Astrocyte of the spinal cord (primary cell): ENCODE measurements around the gene POGZ.

ENCODE experiments used
- DNase-seq: peaks from one replicate; pipeline ENCODE4 v3.0.0; 2011; ENCODE audit warnings: low read depth, low spot score
- H3K4me3 ChIP-seq: 2 replicates; pipeline ENCODE4 v1.5.1; 2011; ENCODE audit warnings: low read depth, mild to moderate bottlenecking, low read length, moderate library complexity
- in situ Hi-C: cut with HindIII; loops from 2 replicates; pipeline ENCODE4 v1.10.0; 2017; ENCODE audit warnings: low sequenced_read_pairs
- TF ChIP-seq, protein P1 (sequence below): IDR thresholded peaks from 2 replicates; pipeline ENCODE4 v1.5.1; 2012; ENCODE audit warnings: low read depth, mild to moderate bottlenecking, low read length, inconsistent platforms

Gene POGZ

DNA sequence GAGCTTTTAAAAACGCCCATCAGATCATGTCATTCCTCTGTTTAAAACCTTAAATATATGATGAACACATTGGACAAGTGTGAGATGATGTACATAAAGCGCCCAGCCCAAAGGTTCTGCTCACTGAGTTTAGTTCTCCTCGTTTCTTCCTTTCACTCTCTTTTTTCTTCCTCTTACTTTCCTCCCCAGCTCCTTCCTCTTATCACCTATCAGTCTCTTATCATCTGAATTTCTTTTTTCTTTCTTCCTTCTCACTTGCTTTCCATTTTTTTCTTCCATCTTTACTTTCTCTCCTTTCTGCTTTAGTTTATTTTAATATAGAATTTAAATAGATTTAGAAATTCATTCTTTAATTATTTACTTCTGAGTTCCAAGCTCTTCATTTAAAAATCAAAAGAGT lies 17.8 kb upstream of the POGZ start:
- DNase-seq, result no peak
- in situ Hi-C loops, result no loop called here
- TF ChIP-seq, protein P1, sequence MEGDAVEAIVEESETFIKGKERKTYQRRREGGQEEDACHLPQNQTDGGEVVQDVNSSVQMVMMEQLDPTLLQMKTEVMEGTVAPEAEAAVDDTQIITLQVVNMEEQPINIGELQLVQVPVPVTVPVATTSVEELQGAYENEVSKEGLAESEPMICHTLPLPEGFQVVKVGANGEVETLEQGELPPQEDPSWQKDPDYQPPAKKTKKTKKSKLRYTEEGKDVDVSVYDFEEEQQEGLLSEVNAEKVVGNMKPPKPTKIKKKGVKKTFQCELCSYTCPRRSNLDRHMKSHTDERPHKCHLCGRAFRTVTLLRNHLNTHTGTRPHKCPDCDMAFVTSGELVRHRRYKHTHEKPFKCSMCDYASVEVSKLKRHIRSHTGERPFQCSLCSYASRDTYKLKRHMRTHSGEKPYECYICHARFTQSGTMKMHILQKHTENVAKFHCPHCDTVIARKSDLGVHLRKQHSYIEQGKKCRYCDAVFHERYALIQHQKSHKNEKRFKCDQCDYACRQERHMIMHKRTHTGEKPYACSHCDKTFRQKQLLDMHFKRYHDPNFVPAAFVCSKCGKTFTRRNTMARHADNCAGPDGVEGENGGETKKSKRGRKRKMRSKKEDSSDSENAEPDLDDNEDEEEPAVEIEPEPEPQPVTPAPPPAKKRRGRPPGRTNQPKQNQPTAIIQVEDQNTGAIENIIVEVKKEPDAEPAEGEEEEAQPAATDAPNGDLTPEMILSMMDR, result no peak
- no peak overlapping the region for H3K4me3 ChIP-seq

DNA sequence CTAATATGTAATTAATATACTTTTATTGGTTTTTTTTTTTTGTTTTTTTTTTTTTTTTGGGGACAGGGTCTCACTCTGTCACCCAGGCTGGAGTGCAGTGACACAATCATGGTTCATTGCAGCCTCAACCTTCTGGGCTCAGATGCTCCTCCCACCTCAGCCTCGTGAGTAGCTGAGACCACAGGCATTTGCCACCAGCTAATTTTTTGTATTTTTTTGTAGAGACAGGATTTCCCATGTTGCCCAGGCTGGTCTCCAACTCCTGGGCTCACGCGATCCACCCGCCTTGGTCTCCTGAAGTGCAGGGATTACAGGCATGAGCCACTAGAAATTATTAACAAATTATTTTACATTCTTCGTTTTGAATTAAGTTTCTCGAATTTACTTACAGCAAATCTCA lies 16.8 kb upstream of the POGZ start:
- in situ Hi-C loops, result no loop called here
- no peak for DNase-seq
- H3K4me3 ChIP-seq, result no peak overlapping the region
- TF ChIP-seq, protein P1, result no peak

DNA sequence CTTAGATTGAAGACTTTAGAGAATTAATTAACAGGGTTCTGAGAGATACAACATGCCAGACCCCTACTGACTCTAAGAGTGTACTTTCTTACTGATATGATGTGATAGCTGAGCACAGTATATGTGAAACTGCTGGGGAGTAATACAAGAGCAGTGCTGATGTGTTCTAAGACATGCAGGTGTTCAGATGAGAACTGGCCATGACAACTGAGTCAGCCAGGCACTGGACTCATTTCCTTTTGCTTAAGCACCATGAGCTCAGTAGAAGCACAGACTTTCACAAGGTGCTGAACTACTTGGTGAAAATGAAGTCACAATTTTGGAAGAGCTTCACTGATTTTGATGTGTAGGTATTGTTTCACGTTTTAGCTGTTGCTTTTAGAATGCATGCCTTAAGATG lies 15.9 kb upstream of the POGZ start:
- in situ Hi-C loops, result no loop called here
- no peak for DNase-seq

DNA sequence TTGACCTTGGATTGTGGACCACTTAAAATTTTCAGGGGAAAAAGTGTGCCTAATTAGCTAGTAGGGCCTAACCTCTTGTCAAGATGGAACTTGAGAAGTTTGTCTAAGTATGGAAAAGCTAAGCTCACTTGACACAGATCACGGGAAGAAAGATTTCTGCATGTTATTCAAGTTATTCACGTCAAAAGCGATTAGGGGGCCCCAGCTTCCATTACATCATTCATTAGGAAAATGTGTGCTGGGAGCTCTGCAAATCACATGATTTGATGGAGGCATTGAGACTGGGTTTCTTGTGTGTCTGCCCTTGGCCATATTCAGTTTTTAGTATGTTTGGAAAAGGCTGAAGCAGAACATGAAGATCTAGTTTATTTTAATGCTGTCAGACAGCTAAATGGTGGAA lies 15.5 kb upstream of the POGZ start:
- TF ChIP-seq, protein P1, result no peak
- H3K4me3 ChIP-seq, result no peak overlapping the region
- in situ Hi-C loops, result no loop called here
- DNase-seq, result no peak

More for the DNA sequence above, 15.9 kb upstream of the POGZ start:
- TF ChIP-seq, protein P1, result no peak
- no peak overlapping the region for H3K4me3 ChIP-seq

DNA sequence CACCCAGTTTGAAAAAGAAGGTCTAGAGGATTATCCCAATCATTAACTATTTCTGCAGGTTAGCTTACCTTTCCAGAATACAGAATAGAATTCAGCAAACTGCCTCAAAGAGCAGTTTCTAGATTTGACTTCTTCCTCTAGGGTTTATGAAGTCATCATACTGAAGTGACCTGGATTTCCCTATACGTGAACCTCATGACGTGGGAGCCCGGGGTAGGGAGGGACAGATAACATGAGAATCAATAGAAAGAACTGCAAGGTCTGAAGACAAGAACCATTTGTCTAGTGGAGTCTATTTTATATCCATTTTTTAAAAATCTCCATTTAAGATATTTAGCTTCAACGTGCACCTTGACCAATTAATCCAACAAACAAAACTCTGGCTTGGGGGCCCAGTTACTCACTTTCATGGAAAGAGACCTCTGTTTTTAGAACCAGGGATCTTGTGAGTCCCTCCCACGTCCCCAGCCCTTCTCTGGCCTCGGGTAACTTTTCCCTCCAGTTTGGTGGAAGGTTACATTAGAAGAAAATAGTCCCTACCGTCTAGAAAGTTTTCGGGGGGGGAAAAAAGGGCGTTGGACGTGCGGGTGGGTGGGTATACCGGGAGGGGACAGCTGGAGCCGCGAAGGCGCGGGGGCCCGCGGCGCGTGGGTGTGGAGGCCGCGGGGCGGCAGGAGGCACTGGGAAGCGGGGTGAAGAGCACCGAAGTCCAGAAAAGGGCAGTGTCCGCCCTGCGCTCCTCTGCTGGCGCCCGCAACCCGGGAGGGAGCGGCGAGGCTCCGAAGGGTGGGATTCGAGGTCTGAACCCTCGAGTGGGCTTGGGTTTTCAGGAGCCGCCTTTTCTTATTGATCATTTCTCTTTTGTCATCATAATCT lies 13.8 kb upstream of the POGZ start:
- TF ChIP-seq, protein P1, result no peak
- in situ Hi-C loops, result no loop called here
- DNase-seq, result peak; percentile 63
- peak overlapping the region; percentile 39 for H3K4me3 ChIP-seq

DNA sequence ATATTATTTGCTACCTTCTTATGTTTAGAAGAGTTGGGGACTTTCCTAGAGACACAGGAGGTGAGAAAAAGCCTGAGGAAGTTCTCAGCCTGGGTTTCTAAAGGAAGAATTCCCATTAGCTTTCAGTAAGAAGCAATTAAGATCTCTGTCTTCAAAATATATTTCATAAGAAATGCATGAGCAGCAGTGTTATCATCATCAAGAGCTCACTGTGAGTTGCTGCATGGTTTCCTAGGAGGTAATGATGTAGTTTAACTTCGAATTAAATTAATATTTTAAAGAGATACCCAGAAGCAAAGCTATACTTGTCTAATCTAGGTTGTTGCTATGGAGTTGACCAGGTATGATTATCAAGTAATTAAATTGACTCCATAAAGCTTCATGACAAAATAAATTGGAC lies 5.7 kb upstream of the POGZ start:
- in situ Hi-C loops, result no loop called here
- H3K4me3 ChIP-seq, result no peak overlapping the region
- DNase-seq, result no peak
- TF ChIP-seq, protein P1, result no peak
